Activated CD4-positive, alpha-beta T cell treated with anti-CD3 and anti-CD28 coated beads for 48 hours (primary cell): ENCODE results near the gene CXCL11.
A peak's percentile ranks its signal among the peaks of the same experiment; 100 is the strongest.
"Not testable (repeated sequence)": the region's sequence is repeated elsewhere in the genome, so short reads cannot be mapped to it uniquely, and the experiment has no call there.

Experiments
- DNase-seq: peaks from one replicate; pipeline ENCODE4 v3.0.0-alpha.2; 2020

CXCL11 gene

DNA sequence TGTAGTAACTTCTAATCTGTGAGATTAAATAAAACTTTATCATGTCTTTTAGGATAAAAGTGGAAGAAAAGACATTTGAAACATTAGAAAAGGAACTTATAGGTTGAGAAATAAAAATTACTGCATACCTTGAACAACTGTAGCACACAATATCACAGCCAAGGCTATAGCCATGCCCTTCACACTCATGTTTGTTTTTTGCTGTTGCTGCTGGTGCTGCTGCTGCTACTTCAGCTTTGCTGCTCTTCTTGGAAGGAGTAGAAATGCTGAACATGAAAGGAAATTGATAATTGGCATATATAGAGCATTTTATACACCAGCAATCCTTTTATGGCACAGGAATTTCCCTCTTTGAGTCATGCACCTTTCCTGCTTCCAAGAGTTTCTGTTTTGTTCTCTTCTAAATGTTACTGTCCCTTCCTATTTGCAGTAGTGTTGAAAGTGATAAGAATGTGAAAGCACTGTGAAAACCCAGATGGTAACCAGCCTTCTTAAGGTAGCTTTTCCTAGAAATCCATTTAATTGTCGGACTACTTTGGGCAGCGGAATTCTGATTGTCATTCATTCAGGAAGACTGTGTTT lies at the start of gene CXCL11:
TSS of gene CXCL11 (minus strand) at position 272 of the 582 bp plus-strand sequence. CDS start at position 189, 83 bp downstream.
- DNase-seq: no peak

DNA sequence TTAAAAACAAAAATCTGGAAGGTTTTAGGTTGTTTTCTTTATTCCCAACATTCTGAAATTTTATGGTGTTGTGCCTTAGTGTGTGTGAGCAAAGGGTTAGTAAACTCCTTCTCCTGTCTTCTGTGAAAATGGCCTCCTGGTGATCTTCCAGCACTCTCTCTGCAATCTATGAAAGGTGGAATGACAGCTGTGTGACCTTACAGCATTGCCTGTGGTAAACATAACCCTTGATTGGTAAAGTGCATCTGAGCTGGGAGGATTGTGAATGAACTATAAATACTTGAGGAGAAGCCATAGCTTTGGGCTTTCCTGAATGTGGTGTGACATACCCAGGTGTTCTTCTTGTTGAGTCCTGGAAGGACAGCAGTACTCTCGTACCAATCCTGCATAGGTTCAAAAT lies 48.7 kb upstream of the CXCL11 start:
- no peak for DNase-seq

DNA sequence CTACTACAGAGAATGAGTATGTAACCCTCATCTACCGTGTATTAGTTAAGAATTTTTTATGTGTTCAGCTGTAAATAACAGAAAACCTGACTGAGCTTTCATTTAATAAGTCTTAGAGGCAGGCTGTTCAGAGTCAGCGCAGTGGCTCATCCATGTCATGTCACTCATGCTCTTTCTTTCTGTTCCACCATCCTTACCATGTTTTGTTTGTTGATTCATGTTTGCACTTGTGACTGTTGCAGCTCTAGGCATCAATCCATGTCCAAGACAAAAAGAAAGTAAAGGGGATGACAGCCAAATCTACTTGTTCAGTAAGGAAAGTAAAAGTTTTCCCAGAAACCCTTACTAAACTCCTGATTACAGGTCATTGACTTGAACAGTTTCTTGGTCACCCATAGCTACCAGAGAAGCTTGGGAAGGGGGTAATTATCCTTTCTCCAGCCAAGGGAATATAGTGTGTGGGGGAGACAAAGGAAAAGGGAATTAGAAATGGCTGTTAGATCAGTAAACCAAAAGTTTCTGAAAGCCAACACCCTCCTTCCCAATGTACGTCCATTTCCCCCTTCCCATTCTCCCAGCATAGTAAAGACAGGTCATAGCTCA lies 47.6 kb upstream of the CXCL11 start:
- DNase-seq: no peak

DNA sequence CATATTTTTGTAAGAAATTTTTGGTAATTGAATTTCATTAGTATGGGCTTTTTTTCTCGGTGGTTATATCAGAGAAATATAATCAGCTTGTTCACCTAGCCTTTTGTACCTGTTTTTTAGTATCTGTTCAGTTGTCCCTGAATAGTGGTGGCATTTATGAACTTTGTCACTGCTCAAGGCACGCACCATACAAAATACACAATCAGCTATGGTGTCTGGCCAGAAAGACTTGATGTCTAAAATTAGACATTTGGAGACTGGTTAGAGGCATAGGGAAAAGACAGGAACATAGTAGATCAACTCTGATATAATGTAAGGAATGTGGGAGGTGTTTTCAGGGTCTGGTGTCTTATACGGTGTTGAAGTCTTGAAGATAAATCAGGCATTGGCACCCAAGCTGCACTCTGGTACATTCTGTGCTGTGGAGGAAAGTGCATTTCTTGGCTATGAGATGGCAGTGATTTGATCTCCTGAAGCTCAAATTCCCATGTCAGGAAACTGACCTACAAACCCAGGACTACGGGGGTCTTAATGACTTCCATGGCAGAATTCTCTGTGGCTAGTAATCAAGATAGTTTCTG lies 42.3 kb upstream of the CXCL11 start:
- no peak for DNase-seq

DNA sequence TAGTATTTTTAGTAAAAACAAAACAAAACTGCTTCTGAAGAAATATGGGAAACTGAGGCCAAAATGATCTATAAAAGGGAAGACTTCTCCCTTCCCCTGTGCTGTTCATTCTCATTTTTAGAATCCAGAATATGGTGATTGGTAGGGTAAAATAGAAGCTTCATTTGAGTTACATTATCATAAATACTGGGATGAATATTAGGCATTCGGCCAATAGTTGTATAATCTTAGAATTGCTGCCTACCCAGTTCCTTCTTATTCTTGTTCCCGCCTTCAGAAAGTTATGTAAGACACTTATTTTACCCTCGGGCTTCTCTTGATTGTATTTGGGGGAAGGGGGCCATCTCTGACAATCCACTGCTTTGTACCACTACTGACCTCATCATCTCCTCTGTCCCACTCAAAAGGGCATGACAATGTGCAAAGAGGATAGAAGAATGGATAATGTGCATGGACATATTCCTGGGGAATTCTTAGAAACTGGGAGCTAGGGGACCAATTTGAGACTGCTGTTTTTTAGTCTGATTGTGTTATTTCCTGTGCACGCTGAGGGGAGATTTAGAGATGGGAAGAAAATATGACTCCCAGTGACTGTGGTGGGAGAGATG lies 39.2 kb upstream of the CXCL11 start:
- no peak for DNase-seq

DNA sequence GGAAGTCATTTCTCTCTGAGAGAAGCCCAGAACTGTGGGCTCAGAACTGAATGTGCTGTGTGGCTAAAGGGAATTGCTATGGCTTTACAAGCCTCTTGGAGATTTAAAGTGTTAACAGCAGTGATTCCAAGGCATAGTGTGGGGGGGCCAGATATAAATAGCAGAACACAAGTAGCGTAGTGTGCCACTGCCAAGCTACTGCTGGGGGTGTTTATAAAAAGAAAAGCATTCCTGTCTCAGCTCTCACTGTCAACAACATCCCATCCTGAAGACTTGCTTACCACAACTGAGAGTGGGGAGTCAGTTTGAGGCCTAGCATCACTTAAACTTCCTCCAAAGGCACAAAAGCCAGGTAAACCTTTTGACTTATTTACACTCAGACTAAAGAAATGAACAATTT lies 38.6 kb upstream of the CXCL11 start, which contains the start of gene ART3:
TSS of gene ART3 (plus strand) at position 242 of the 400 bp plus-strand sequence. CDS start 1,181 bp downstream, outside the sequence.
- no peak for DNase-seq

DNA sequence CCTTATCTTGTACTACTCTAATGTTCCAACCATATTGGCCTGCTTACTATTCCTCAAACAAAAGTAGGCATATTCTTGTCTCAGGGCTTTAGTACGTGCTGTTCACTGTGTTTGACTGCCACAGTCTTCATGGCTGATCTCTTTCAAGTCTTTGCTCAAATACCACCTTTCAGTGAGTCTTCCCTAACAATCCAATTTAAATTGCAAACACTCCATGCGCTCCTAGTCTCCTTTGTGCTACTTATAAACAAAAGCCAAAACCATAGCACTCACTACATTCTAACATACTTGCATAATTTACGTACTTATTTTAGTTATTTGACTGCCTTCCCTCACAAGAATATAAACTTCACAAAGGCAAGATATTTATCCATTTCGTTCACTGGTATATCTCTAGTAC lies 36.9 kb upstream of the CXCL11 start:
- no peak for DNase-seq

DNA sequence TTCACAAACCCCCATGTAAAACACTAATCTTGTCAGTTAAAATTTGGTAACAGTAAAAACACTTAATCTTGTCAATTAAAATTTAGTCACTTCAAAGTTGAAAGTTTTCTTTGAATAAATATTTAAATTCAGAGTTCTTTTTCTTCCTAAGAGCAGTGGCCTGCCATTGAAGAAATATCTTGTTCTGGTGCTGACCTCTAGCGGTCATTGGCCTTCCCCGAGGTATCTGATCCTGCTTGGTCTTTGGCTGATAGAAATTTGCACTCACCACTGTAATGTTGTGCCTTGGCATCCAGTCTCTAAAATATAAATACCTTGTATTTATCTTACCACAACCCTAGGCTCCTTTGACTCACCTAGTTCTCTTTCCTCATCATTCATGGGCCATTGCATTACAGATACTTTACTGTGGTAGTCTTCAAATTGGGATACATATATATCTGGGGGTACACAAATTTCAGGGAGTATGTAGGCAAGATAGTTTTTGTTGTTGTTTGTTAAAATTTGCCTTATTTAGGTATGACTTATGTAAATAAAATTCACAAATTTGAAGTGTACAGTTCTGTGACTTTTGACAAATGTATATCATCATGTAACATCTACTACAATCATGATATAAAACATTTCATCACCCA lies 31.9 kb upstream of the CXCL11 start:
- peak; percentile 82 for DNase-seq

DNA sequence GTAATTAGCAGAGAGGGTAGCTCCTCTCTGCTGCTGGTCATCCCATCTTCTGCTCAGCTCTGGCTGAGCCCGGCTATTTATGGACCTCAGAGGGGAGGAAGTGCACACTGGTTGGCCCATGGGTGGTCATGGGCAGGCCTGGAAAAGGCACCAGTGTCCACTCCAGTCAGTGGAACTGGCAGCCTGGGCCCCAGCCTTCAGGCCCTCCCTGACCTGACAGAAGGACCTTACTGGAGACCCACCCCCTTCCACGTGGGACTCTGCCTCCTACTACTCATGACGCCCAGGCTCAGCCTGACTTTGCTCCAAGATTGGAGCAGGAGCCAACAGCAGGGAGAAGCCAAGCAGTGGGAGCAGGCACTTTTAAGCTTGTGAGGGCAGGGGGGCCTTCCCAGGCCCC lies 30.7 kb upstream of the CXCL11 start:
- no peak for DNase-seq

DNA sequence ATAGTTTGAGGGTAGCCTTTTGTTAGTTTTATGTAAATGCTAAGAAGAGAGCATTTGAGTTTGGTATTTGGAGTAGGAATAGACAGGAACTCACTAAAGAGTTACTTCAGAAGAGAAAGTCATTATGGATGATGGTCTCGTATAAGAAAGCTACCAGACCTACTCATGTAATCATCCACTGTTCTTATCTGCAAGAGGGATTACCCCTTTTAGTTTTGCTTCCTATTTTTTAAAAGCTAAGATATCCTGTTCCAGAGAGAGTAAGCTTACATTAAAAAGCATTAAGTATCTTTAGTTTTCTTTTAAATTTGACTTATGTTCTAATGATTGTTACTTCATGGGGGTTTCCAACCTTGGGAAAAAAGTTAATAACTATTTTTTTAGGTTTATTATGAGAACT lies 26.1 kb upstream of the CXCL11 start:
- no peak for DNase-seq

DNA sequence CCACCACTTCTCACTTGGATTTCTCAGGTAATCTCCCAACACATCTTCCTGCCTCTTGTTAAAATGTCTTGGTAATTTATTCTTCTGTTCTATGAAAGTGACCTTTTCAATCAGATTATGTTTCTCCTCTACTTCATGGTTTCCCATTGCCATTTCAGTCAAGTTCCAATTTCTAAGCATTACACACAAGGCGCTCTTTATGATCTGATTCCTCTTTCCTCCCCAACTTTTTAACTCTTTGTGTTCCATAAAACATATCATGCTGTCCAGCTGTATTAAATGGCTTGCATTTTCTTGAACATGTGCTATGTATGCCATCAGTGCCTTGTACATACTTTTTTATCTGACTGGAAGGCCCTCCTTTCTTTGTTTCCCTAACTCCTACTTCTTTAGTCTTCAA lies 25.6 kb upstream of the CXCL11 start:
- DNase-seq: no peak

DNA sequence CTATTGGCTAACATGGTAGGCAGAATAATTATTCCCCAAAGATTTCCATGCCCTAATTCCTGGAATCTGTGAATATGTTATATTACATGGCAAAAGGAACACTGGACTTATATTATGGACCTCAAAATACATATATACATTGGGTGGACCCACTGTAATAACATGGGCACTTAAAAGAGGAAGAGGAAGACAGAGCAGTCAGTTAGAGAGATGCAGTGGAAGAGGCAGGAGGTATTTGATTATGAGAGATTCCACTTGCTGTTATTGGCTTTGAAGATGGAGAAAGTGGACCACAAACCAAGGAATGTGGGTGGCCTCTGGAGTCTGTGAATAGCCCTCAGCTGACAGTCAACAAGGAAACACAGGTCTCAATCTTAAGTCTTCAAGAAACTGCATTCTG lies 24.6 kb upstream of the CXCL11 start:
- no peak for DNase-seq

DNA sequence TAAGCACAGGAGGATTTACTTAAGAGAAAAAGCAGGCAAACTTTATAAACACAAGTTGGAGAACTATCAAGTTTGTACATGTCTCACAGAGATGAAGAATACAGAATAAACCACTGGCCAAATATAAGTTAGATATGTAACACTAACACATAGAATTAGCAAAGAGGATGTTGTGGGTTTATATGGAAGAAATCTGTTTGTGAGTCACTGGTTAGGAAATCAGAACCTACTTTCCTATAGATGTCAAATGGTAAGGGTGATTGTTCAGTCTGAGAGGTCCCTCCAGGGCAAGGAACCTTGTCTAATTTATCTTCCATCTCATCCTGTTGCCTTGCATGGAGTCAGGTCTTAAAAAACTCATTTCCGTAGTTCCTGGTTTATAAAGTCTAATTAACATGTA lies 23.9 kb upstream of the CXCL11 start:
- DNase-seq: peak; percentile 23

DNA sequence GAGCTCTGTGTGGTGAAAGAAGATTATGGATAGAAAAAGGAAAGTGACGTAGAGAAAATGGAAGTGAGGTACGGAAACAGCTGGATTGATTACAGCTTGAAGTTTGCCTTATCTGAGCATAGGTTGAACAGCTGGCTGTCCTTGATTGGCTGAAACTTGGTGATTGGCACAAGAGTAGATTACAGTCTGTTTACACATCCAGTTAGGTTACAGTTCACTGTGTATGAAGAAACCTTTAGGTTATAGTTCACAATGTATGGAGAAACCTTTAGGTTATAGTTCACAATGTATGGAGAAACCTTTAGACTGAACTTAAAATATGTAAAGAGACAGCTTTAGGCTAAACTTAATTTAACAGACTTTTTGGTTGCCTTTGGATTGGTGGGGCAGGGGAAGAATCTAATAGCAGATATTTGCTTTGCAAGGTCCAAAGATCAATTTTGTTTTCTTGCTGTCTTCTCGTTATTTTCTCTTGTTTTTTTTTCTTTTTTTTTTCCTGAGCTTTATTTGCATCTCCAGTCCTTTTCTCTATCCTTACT lies 23.1 kb upstream of the CXCL11 start:
- DNase-seq: no peak

DNA sequence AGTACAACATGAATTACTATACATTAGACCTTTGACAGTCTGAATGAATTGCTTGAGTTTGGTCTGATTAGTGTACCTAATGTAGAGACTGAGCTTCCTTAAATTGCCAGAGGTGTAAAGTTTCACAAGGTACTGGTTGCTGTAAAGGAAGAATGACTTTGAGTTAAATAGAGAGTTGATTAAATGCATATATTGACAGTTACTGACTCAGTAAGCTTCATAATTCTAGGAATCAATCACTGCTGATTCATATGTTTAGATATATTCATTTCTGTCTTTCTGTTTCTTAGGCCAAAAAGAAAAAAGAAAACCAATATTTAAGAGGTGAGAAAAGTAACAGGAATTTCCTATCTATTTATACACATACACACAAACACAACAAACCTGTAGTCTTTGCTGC lies 22.4 kb upstream of the CXCL11 start:
- no peak for DNase-seq

DNA sequence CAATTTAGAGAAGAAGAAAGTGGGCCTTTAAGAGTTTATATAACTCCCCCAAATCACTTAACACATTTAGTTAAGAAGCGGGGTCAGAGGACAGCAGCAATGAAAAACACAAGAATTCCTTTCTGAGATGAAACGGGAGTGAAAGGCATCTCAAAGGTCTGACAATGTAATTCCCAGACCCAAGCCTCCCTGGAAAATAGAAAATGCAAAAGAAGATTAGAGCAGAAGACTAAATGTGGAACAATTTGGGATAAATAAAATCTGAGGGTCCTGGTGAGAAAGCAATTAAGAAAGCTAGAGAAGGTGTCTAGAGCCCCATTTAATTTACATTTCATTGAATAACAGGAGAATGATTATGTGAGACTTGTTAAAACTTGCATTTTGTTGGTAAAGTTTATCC lies 19.6 kb upstream of the CXCL11 start:
- DNase-seq: no peak

DNA sequence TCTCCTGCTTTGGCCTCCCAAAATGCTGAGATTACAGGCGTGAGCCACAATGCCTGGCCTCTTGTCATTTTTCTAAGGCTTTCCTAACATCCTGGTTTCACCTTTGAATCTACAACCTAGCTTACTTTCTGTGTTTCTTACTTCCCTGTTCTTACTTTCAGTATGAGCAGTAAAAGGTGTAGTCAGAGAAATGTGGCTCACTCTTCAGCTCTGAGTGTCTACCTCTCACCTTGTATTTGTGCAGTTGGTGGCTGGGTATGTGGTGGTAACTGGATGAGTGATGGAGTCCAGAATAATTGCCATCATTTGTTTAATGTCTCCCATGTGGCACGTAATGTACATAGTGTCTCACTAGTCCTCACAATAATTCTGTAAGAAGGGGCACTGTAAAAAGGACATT lies 19.1 kb upstream of the CXCL11 start:
- peak; percentile 53 for DNase-seq

DNA sequence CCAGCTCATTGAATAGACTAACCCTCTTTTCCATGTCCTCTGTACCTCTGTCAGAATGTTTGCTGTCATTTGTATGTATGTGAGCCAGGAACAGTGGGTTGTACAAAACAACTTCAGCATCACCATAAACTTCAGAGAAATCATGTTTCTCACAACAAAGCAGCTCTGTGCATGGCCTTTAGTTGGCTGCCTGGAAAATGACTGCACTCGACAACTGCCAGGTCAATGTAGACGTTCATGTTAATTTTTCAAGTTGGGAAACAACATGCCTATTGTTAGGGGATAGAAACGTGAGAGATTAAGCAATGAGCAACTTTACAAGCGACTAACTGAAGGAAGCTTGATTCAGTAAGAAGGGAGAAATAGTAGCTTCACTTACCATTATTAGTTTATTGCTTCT lies 17.9 kb upstream of the CXCL11 start:
- no peak for DNase-seq

DNA sequence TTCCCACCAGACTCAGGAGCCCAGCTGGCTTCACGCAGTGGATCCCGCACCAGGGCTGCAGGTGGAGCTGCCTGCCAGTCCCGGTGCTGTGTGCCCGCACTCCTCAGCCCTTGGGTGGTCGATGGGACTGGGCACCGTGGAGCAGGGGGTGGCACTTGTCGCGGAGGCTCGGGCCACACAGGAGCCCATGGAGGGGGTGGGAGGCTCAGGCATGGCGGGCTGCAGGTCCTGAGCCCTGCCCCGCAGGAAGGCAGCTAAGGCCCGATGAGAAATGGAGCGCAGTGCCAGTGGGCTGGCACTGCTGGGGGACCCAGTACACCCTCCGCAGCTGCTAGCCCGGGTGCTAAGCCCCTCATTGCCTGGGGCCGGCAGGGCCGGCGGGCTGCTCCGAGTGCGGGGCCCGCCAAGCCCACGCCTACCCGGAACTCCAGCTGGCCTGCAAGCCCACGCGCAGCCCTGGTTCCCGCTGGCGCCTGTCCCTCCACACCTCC lies 14.7 kb upstream of the CXCL11 start:
- DNase-seq: not testable (repeated sequence)

DNA sequence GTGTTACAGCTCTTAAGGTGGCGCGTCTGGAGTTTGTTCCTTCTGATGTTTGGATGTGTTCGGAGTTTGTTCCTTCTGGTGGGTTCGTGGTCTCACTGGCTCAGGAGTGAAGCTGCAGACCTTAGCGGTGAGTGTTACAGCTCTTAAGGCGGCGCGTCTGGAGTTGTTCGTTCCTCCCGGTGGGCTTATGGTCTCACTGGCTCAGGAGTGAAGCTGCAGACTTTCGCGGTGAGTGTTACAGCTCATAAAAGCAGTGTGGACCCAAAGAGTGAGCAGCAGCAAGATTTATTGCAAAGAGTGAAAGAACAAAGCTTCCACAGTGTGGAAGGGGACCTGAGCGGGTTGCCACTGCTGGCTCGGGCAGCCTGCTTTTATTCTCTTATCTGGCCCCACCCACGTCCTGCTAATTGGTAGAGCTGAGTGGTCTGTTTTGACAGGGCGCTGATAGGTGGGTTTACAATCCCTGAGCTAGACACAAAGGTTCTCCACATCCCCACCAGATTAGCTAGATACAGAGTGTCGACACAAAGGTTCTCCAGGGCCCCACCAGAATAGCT lies 14.1 kb upstream of the CXCL11 start:
- DNase-seq: not testable (repeated sequence)

DNA sequence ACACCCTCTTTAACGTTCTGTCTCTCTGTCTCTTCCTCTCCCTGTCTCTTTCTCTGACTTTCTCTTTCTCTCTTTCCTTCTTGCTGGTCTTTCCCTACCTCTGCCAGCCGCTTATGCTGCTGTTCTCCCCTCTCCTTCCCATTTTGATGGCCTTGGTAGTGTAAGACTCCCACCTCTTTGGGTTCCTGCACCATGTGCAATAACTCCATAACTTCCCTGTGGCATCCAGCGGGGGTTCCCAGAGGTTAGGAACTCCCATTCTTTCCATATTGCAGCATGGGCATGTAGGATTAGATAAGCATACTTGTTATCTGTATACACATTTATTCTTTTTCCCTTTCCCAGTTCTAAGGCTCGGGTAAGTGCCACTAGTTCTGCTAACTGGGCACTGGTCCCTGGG lies 8.8 kb upstream of the CXCL11 start:
- not testable (repeated sequence) for DNase-seq

DNA sequence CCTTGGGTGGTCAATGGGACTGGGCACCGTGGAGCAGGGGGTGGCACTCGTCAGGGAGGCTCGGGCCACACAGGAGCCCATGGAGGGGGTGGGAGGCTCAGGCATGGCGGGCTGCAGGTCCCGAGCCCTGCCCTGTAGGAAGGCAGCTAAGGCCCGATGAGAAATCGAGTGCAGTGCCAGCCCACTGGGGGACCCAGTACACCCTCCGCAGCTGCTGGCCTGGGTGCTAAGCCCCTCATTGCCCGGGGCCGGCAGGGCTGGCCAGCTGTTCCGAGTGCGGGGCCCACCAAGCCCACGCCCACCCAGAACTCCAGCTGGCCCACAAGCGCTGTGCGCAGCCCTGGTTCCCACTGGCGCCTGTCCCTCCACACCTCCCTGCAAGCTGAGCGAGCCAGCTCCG lies 7.4 kb upstream of the CXCL11 start:
- not testable (repeated sequence) for DNase-seq
